ENCODE data around the gene USP47.

USP47 gene

DNA sequence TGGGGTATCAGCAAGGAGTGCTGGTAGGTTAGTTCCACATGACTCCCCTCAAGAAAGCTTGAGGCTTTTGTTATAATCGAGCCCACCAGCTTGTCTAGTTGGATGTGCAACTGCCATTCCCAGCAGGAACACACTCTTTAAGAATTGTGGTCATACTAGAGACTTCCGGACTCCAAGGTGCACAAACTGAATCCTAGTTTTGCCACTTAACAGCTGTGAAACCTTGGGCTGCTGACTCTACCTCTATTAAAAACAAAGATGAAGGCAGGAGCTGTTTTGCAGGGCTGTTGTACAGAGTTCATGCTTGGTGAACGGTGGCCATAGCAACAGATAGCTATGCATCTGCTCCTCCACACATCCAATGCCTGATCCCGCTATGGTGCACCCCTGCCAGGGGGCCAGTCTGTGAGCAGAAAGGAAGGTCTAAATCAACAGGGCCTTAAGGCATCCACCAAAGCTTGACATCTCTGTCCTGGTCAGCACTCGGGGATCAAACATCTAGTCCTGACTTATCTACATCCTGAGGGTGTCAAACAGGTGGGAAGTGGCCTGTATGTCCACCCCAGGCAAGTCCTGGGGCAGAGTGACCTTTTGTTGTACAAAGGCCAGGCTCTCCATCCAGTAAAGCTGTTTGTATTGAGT lies 130.3 kb downstream of the USP47 start:
- no peak overlapping the region for H3K4me3 ChIP-seq (replicated peaks; ENCODE audit: low read depth, low read length)
- TF ChIP-seq, protein P1, sequence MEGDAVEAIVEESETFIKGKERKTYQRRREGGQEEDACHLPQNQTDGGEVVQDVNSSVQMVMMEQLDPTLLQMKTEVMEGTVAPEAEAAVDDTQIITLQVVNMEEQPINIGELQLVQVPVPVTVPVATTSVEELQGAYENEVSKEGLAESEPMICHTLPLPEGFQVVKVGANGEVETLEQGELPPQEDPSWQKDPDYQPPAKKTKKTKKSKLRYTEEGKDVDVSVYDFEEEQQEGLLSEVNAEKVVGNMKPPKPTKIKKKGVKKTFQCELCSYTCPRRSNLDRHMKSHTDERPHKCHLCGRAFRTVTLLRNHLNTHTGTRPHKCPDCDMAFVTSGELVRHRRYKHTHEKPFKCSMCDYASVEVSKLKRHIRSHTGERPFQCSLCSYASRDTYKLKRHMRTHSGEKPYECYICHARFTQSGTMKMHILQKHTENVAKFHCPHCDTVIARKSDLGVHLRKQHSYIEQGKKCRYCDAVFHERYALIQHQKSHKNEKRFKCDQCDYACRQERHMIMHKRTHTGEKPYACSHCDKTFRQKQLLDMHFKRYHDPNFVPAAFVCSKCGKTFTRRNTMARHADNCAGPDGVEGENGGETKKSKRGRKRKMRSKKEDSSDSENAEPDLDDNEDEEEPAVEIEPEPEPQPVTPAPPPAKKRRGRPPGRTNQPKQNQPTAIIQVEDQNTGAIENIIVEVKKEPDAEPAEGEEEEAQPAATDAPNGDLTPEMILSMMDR (IDR thresholded peaks at IDR 0.05; ENCODE audit: low read depth, low read length, missing control alignments): no peak
- DNase-seq (ENCODE audit: extremely low read depth, low read depth): no peak

DNA sequence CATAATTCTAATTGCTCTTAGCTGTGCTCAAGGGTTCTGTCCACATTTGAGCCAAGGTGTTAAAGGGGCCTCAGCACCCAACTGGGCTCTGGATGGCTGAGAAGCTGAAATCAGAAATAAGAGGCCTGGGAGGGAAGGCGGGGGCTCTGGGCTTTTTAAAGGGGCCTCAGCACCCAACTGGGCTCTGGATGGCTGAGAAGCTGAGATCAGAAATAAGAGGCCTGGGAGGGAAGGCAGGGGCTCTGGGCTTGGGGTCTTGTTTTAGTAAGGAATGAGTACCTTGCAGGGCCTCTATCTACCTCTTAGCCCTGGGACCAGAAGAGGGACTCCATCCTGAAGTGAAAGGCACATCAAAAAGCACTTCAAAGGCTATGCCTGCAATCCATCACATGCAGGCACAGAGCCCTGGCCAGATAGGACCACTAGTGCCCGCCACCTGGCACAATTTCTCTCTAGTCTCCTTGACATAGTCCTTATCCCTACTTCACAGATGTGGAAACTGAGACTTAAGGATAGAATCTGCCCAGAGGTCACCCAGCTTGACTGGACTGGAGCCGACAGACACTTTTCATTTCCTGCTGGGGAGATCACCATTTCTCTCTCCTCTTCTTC lies 131.1 kb downstream of the USP47 start:
- no peak for DNase-seq (ENCODE audit: extremely low read depth, low read depth)
- H3K4me3 ChIP-seq (replicated peaks; ENCODE audit: low read depth, low read length): no peak overlapping the region
- TF ChIP-seq, protein P1 (IDR thresholded peaks at IDR 0.05; ENCODE audit: low read depth, low read length, missing control alignments): no peak

DNA sequence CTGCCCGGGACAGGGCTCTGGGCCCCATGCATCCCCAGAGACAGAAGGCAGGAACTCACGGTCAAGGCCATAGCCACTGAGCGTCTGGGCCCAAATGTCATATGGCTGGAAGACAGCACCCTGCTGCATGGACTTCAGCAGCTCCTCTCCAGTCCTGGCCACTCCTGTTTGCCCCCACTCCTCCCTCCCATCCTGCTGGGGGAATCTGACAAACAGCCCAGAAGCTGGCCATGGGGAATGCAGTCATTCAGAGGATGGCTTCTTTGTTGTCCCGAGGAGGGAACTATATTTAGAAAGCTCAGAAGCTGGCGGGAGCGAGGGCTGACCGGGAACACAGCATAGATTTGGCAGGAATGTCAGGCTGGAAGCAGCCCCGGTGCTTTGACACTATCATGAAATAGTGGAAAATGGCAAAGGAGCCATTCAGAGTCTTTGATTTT lies 131.6 kb downstream of the USP47 start:
- DNase-seq (ENCODE audit: extremely low read depth, low read depth): no peak
- TF ChIP-seq, protein P1 (IDR thresholded peaks at IDR 0.05; ENCODE audit: low read depth, low read length, missing control alignments): no peak
- no peak overlapping the region for H3K4me3 ChIP-seq (replicated peaks; ENCODE audit: low read depth, low read length)

DNA sequence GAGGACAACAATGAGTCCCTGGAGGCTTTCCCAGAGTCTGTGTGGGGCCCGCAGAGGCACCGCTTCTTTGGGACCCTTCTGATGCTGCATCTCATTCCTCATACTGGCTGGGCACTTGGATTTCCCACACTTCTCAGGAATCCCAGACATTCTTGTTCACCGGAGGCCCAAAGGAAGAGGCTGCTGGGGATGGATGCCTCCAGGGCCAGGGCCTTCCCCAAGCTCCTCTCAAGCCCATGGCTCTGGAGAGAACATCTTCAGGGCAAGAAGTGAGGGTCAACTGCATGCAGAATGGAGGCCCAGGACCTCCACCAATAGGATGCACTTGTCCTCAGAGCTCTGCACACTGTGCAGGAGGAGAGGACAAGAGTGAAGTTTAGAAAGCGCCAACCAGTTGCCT lies 132.1 kb downstream of the USP47 start:
- TF ChIP-seq, protein P1 (IDR thresholded peaks at IDR 0.05; ENCODE audit: low read depth, low read length, missing control alignments): no peak
- no peak for DNase-seq (ENCODE audit: extremely low read depth, low read depth)
- no peak overlapping the region for H3K4me3 ChIP-seq (replicated peaks; ENCODE audit: low read depth, low read length)

DNA sequence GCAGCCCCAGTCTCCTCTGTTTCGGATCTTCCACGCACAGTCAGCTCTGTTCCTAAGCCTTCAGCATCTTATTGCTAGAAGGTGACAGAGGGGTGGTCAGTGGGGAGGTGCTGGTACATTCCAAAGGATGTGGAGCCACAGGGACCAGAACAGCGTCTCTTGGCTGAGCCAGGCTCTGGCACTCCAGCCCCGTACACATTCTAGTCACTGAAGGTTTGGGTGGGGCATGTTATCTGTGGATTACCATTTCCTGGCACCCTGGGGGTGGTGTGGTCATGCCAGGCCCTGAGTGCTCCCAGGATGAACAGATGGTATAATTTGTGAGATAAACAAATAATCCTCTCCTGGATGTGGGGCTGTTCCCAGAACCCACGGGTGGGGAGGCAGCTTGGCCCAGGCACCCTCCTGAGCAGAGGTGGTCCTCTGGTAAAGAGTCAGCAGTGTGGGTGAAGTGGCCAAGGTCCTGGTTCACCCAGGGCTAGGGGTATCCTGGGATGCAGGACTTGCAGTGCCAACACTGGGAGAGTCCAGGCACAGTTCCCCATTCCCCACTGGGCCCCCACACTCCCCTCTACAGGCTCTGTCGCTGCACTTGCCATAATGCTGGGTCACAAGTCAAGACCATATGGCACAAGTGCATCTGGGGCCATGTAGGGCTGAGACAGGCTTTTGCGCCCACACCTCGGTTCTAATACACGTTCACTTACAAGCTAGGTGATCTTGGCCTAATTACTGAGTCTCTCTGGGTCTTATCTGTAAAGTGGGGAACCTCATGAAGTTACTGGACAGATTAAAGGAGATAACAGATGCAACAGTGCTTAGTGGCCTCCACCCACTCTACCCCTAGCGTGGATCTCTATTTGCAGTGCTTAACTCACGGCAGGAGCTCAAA lies 133.7 kb downstream of the USP47 start:
- TF ChIP-seq, protein P1 (IDR thresholded peaks at IDR 0.05; ENCODE audit: low read depth, low read length, missing control alignments): no peak
- H3K4me3 ChIP-seq (replicated peaks; ENCODE audit: low read depth, low read length): no peak overlapping the region

DNA sequence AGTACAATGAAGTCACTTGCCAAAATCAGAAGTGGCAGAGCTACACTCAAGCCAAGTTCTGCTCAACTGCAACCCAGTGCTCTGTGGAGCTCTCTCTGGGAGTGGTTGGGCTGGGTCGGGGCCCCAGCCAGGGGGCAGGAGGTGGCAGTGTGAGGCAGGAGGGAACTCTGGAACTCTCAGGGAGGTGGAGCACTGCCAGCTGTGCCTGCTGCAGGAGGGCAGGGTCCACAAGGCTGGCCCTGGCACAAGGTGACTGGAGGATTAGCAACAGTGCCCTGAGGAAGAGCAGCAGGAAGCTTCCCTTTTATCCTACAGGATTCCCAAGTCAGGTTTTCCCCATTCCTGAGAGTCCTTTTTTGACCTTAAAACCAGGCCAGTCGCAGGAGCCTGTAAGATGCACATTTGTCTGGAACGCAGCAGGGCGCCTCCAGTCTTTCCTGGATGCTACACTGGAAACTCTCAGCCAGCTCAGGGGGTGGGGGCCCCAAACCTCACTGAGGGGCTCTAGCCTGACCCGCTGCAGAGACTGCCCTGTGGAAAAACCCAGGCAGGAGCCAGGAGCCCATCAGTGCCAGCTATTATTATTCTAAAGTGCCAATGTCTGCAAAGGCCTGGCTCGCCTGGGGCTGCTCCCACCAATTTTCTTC lies 134.8 kb downstream of the USP47 start:
- no peak for DNase-seq (ENCODE audit: extremely low read depth, low read depth)
- no peak overlapping the region for H3K4me3 ChIP-seq (replicated peaks; ENCODE audit: low read depth, low read length)
- TF ChIP-seq, protein P1 (IDR thresholded peaks at IDR 0.05; ENCODE audit: low read depth, low read length, missing control alignments): no peak

More for the DNA sequence above, 133.7 kb downstream of the USP47 start:
- no peak for DNase-seq (ENCODE audit: extremely low read depth, low read depth)

Data from HFF-Myc (cell line).